ENCODE measurements around the gene RIPOR2.

- no peak for TF ChIP-seq EZH2phosphoT487 (IDR thresholded peaks at IDR 0.05; ENCODE audit: unreplicated experiment)
- TF ChIP-seq CTCF (conservative IDR thresholded peaks at IDR 0.05; ENCODE audit: low read depth in 2 of 2): no peak
- no peak for TF ChIP-seq EZH2 (IDR thresholded peaks at IDR 0.05; ENCODE audit: low read depth, unreplicated experiment)
- no peak for TF ChIP-seq ETS1 (IDR thresholded peaks at IDR 0.05)
- no peak for TF ChIP-seq POLR2AphosphoS5 (IDR thresholded peaks at IDR 0.05; ENCODE audit: low read depth)
Measured at GRCh38 chr6:24788031-24788665, 147.6 kb downstream of the RIPOR2 start.

Measured in GM23338 (cell line).